HG02763 (cell line): ENCODE results near the gene ABCB11.
"Not testable (repeated sequence)": the region's sequence is repeated elsewhere in the genome, so short reads cannot be mapped to it uniquely, and the experiment has no call there.

Experiments used
- ATAC-seq: cut with Tn5 transposase; IDR thresholded peaks from one replicate; pipeline ENCODE4 v1.9.1; 2021; ENCODE audit warnings: mild to moderate bottlenecking, moderate library complexity; ENCODE audit not compliant: unreplicated experiment

Gene ABCB11

DNA sequence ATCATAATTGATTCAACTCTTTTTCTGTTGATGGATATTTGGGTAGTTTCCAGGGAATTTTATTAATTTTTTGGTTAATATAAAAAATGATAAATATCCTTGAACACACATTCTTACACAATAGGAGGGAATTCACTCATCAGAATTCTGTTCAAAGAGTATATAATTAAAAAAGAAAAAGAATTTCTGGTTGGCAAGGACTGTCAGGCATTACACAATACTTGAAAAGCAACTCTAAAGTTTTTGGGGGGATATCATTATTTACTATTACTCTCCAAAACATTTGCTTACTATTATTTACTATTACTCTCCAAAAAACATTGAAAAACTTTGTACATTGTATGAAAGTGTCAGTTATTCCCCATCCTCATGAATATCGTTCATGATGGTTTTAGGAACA, 92.1 kb downstream of the ABCB11 start:
- no peak for ATAC-seq

DNA sequence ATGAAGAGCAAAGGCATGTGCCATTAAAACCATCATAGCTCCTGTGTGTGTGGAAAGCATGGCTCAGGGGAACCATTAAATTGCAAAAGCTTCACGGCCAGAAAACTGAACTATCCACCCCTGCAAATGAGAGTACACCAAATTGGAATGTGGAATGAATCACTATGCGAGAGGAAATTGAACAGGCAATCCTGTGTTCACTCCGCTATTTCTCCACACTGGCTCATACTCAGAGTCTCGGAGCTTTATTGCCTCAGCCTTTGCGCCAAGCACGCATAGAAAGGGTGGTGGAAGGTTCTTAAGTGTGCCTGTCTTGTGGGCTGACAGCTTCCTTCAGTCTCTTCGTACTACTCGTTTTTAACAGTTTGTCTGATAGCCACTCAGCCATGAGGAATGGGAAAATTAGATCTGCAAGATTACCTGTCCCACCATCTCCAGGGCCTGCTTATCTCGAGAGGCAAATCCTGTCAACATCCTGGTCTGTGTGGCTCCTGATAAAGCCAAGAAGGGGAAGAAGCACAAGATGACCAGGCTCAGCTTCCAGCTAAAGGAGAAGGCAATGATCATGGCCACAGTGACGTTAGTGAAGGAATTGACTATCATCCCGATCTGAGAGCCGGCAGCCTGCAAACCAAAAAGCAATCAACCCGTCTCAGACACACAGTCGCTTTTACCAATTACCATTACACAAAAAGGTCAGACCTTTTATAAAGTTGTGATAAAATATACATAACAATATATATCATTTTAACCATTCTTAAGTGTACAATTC, 95.1 kb downstream of the ABCB11 start:
- ATAC-seq = no peak

- no peak for ATAC-seq
Measured at GRCh38 chr2:168934826-168935225, 96.3 kb downstream of the ABCB11 start.

- not testable (repeated sequence) for ATAC-seq
Measured at GRCh38 chr2:168932174-168932573, 99.0 kb downstream of the ABCB11 start.

DNA sequence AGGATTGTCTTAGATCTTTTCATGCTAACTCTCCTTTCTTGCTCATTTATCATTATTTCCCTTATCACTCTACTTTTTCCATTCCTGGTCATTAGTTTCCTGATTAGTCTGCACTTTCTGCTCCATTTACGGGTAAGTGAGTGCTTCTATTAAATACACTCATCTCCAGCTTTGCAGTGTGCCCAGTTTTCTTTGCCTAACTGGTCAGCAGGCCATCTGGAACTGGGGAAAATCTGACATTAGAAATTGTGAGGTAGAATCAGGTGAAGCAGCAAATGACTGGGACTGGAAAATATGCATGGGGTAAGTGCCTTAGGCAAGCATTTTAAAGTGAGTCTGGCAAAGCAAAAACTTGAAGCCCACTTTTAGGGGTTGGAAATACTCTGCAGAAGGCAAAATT, 100.9 kb downstream of the ABCB11 start:
- ATAC-seq = no peak

GRCh38 chr2:168929031-168929430, 102.1 kb downstream of the ABCB11 start:
- ATAC-seq = no peak

GRCh38 chr2:168928113-168928831, 102.9 kb downstream of the ABCB11 start:
- ATAC-seq = no peak

- no peak for ATAC-seq
Measured at GRCh38 chr2:168926621-168927386, 104.3 kb downstream of the ABCB11 start.

GRCh38 chr2:168920504-168921157, 110.5 kb downstream of the ABCB11 start:
- no peak for ATAC-seq

DNA sequence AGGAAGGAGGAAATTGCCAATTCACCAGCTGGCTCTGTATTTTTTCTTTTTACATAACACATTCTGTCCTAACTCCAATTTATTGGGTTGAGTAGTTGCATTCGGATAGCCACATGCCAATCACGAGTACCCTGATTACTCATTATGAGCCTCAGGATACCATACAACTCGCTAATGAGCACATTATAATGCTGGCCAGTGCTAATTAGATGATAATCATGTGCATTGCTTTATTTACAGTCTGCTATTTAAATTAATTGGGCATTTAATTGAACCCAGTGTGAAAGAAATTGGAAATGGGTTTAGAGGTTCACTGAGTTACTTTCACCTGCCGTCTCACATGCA, 114.8 kb downstream of the ABCB11 start:
- ATAC-seq = no peak

GRCh38 chr2:168915441-168916330, 115.4 kb downstream of the ABCB11 start:
- ATAC-seq = no peak

GRCh38 chr2:168913495-168913894, 117.6 kb downstream of the ABCB11 start:
- ATAC-seq = no peak

- ATAC-seq = no peak
Measured at GRCh38 chr2:168912901-168913369, 118.2 kb downstream of the ABCB11 start.

DNA sequence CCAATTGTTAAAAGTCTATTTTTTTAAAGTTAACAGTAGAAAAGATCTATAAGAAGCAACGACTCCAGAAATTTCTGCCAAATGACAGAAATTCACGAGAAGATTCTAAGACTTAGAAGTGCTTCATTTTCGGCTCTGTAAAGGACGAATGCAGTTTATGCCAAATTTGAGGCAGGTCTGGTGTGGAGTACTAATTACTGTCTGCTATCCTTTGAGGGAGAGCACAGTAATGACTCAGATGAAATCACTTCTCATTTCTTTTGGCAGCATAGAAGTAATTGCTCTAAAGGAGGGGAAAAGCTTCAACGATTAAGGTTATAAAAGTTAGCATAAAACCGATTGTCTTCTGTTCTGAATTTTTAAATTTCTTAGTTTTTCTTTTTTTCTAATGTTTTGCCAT, 118.7 kb downstream of the ABCB11 start:
- ATAC-seq = no peak

- ATAC-seq = no peak
Measured at GRCh38 chr2:168910330-168910729, 120.8 kb downstream of the ABCB11 start.

DNA sequence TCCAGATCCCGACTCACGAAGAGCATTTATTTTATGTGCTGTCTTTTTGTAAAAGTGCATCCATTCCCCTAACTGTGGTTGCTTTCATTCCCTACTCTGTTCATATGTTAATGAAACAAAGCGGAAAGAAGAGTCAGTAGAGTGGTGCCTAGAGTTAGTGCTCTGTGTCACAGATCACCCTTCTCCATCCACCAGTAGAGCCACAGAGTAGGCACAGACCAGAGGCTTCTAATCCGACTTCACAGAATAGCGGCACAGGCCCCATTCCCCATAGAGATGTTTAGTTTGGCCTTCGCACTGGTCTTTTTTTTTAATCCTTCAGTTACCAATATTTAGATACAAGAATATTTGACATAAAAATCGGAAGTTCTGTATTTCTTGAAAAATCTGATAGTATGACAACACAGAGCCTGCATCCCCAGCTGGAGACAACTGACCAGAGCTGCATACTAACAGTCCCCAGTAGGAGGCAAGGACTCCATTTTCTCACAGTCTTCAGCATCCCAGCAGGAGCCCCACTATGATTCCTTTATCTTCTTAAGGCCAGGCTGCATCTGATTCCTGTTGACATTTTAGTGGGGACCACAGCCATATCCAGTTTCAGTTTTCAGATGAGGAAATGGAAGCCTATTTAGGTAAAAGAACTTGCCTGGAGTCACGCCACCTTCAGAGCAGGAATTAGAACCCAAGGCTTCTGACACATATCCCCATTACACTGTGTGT, 123.0 kb downstream of the ABCB11 start:
- no peak for ATAC-seq

DNA sequence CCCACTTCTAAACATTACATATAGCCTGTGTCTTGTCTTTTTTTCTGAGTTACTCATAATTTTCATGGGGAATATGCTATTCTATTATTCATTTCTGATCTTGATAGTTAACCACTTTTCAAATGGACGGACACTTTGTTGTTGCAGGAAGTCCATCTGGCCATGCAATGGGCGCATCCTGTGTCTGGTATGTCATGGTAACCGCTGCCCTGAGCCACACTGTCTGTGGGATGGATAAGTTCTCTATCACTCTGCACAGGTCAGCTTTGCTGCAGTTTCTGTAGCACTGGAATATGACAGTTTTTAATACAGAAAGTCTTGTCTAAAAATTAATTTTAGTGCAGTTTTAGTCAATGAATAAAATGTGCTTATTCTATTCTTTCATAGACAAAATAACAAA, 126.8 kb downstream of the ABCB11 start:
- no peak for ATAC-seq

- ATAC-seq = no peak
Measured at GRCh38 chr2:168903888-168904287, 127.2 kb downstream of the ABCB11 start.

- ATAC-seq = no peak
Measured at GRCh38 chr2:168901003-168901402, 130.1 kb downstream of the ABCB11 start, which contains the start of gene G6PC2. Gene G6PC2, plus strand, starts transcription at chr2:168901291. Its CDS starts 41 bp downstream, at chr2:168901332.
